ENCODE data around the gene SERPINF2.
A peak's percentile ranks its signal among the peaks of the same experiment; 100 is the strongest.

The SERPINF2 gene

DNA sequence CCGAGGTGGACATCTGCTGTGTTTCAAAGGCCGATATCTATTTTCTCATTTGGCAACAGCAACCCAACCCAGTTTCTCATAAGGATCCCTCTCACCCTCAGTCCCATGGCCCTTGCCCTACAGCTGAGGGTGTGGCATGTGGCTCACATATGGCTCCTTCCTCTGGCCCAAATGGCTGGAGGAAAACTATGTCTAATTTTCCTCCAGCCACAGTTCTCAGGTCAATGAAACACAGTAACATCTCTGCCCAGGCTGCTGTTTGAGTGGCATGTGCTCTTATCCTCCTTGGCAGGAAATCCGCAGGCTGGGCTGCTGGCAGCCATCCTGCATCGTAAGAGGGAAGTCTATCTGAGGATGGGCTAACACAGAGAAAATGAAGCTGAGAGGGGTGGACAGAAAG lies 43.3 kb downstream of the SERPINF2 start:
- no peaks in the 10 kb centered on the region for H3K27me3 Mint-ChIP-seq (ENCODE audit: low read depth, poor library complexity)
- no peak overlapping the region for H3K27ac Mint-ChIP-seq
- H3K4me1 Mint-ChIP-seq: peaks cover 18% of the 10 kb centered on the region

GRCh38 chr17:1786708-1787107 lies 44.0 kb downstream of the SERPINF2 start:
- Mint-ChIP-seq H3K27me3 (ENCODE audit: low read depth, poor library complexity) (no peaks in the 10 kb centered on the region), H3K9me3 (no peaks in the 10 kb centered on the region), H3K36me3 (ENCODE audit: low read depth) (peaks cover 62% of the 10 kb centered on the region), H3K4me1 (peaks cover 23% of the 10 kb centered on the region), H3K27ac (peak overlapping the region; percentile 43), H3K4me3 (no peak overlapping the region)
- TF ChIP-seq CTCF (IDR thresholded peaks at IDR 0.05): no peak
- no peak for DNase-seq

More for the DNA sequence above, 43.3 kb downstream of the SERPINF2 start:
- peaks cover 61% of the 10 kb centered on the region for H3K36me3 Mint-ChIP-seq (ENCODE audit: low read depth)
- H3K4me3 Mint-ChIP-seq: no peak overlapping the region
- TF ChIP-seq CTCF (IDR thresholded peaks at IDR 0.05): no peak
- H3K9me3 Mint-ChIP-seq: no peaks in the 10 kb centered on the region
- no peak for DNase-seq

DNA sequence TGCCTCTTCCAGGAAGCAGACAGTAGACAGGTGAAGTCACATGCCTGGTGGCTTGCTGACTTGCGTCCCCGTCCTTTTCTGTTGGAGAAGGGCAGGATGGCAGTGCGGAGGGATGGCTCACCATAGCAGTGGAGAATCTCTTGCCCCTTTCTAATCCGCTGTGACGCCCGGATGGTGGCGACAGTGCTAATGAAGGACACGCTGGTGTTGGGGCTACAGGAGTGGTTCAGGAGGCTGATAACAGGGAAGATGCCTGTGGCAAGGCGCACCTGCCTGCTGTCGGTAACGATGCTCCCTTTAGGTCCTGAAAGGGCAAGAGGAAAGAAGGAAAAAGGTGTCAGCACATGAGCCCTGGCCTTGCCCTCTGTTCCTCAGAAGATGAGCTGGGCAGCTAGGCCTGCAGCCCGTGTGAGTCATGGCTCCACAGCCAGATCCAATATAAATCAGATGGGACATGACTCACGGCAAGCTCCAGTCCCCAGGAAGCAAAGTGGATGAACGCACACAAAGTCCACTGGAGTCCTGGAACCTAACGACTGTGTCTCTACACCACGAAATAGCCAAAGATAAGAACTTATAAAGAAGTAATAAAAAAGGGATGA lies 44.7 kb downstream of the SERPINF2 start:
- no peak for TF ChIP-seq CTCF (IDR thresholded peaks at IDR 0.05)
- H3K4me1 Mint-ChIP-seq: peaks cover 23% of the 10 kb centered on the region

GRCh38 chr17:1789936-1790335 lies 47.3 kb downstream of the SERPINF2 start:
- peaks cover 13% of the 10 kb centered on the region for H3K4me1 Mint-ChIP-seq
- H3K27me3 Mint-ChIP-seq (ENCODE audit: low read depth, poor library complexity): no peaks in the 10 kb centered on the region
- no peaks in the 10 kb centered on the region for H3K9me3 Mint-ChIP-seq
- no peak for TF ChIP-seq CTCF (IDR thresholded peaks at IDR 0.05)
- no peak for DNase-seq
- H3K4me3 Mint-ChIP-seq: no peak overlapping the region
- no peak overlapping the region for H3K27ac Mint-ChIP-seq
- H3K36me3 Mint-ChIP-seq (ENCODE audit: low read depth): peaks cover 51% of the 10 kb centered on the region

More for the DNA sequence above, 44.7 kb downstream of the SERPINF2 start:
- Mint-ChIP-seq H3K9me3 (no peaks in the 10 kb centered on the region), H3K36me3 (ENCODE audit: low read depth) (peaks cover 55% of the 10 kb centered on the region), H3K27me3 (ENCODE audit: low read depth, poor library complexity) (no peaks in the 10 kb centered on the region), H3K27ac (peak overlapping the region; percentile 43), H3K4me3 (no peak overlapping the region)
- DNase-seq: no peak

- no peaks in the 10 kb centered on the region for H3K27me3 Mint-ChIP-seq (ENCODE audit: low read depth, poor library complexity)
- no peak for DNase-seq
- H3K9me3 Mint-ChIP-seq: no peaks in the 10 kb centered on the region
- H3K36me3 Mint-ChIP-seq (ENCODE audit: low read depth): peaks cover 47% of the 10 kb centered on the region
- no peak for TF ChIP-seq CTCF (IDR thresholded peaks at IDR 0.05)
- no peak overlapping the region for H3K4me3 Mint-ChIP-seq
- H3K27ac Mint-ChIP-seq: peak overlapping the region; percentile 48
- H3K4me1 Mint-ChIP-seq: peaks cover 17% of the 10 kb centered on the region
Observed at GRCh38 chr17:1792495-1793446, 50.1 kb downstream of the SERPINF2 start.

Data from nephron progenitor cell (in vitro differentiated cells).